ENCODE measurements around the gene MCM9. TPM values are rescaled to one million over a fixed set of nuclear protein-coding genes. Genes with fewer than 3 reads are reported as not detected.

Gene MCM9
- total RNA-seq, 1 experiment from 2014 or later = 6.0 TPM

DNA sequence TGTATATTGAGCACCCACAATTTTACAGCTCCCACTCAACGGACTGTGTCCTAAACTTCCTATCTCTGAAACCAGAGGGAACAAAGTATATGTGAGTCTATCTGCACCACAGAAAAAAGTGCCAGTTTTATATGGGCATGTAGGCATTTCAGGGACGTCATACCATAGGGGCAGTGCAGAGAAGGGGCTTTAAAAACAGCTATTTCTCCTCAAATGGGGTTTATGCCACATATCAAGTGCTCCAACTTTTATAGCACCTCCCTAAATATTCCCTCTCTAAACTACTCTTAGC, 69.9 kb downstream of the MCM9 start:
- DNase-seq (ENCODE audit: low spot score) = no peak

DNA sequence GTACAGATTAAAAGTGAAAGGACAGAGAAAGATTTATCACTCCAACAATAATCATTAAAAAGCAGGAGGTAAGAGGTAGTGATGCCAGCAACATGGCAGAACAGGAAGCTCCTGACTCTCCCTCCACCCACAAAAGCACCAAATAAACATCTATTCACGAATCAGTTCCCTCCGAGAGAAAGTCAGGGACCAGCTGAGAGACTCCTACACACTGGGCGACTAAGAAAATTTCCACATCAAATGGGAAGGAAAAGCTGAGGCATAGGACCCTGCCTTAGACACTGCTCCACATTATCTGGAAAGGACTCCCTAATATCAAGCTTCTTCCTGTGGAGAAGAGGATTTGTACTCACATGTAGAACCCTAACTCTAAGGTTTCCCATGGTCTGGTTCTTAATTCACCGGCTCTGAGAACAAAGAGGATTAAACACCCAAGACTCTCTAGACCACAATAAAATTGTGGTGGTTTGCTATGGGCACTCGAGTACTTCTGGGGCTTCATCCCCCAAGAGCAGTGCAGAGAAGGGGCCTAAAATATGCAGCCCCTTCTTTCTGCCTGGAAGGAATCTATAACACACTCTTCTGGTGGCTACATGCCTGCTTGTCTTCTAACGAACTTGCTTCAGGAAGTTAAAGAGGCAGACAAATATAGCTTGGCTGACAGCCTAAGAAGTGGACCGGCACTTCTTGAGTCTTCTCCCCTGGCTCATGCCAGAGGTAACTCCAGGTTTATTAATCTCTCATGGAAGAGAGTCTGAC, 70.4 kb downstream of the MCM9 start:
- DNase-seq (ENCODE audit: low spot score) = no peak

DNA sequence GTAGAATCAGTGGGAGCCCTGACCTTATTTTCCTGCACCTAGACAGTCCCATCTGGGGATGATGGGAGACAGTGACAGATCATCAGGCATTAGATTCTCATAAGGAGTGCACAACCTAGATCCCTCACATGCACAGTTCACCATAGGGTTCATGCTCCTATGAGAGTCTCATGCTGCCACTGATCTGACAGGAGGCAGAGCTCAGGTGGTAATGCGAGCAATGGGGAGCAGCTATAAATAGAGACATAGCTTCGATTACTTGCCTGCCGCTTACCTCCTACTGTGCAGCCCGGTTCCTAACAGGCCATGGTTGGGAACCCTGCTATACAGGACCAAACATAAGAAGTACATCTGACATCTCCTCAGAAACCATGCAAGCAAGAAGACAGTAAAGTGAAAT, 72.5 kb downstream of the MCM9 start:
- no peak for DNase-seq (ENCODE audit: low spot score)

DNA sequence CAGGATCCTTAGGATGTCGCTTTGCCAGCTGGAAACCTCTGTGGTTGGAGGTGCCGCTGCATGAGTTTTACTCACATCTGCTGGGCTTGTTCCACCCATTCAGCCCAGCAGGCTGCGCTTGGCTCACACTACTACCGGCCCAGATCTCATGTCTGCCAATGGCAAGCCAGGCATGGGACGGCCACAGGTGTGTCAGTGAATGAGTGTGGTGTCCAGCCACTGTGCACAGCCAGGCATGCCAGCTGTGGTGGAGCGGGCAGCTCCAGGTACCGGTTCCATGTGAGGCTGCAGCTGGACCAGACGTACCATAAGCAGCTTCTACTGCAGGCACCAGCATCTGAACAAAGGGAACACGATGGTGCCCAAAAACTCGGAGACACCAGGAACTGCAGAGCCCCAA, 74.1 kb downstream of the MCM9 start:
- no peak for DNase-seq (ENCODE audit: low spot score)

DNA sequence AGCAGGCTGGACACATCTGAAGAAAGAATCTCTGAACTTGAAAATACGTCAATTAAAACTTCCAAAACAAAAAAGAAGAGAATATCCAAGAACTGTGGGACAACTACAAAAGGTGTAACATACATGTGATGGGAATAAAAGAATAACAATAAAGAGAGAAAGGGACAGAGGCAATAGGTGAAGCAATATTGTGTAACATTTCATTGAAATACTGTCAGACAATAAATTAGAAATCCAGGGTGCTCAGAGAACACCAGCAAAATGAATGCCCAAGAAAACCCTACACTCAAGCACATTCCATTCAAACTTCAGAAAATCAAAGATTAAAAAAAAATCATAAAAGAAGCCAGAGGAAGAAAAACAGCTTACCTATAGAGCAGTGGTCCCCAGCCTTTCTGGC, 74.6 kb downstream of the MCM9 start:
- no peak for DNase-seq (ENCODE audit: low spot score)

DNA sequence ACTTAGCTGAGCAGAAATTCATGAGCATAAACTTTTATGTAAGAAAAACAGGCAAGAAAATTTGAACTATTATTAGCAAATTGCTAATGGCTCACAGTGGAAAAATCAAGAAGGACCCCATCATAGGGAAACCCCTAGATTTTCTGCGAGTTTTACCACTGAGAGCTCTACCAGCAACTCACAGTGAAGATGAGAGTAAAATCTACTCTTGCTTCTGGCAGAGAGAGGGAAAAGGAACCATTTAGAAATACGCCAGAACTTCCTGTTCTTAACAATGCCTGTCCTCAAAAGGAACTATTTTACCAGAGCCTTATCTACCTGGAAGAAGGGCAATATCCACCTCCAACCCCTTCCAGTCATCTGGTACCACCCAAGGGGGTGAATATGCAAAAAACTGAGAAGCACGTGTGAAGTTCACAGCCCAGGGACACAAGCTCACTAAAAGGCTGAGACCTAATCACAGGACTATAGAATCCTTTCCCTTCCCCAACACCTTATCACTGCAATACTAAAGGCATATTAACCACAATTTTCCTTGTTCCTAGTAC, 75.4 kb downstream of the MCM9 start:
- no peak for DNase-seq (ENCODE audit: low spot score)

DNA sequence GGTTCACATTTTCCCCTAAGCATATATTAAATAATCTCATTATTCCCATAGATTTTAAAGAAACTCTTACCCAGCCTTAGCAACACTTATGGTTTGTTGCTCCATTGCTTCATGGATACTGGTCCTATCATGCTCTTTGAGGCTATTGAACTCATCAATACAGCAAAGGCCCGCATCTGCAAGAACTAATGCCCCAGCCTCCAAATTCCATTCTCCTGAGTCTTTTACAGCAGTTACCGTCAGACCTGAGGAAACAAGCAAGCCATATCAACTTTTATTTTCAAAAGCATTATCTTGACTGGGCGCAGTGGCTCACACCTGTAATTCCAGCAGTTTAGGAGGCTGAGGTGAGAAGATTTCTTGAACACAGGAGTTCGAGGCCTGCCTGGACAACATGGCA, 78.7 kb downstream of the MCM9 start:
- DNase-seq (ENCODE audit: low spot score) = no peak

DNA sequence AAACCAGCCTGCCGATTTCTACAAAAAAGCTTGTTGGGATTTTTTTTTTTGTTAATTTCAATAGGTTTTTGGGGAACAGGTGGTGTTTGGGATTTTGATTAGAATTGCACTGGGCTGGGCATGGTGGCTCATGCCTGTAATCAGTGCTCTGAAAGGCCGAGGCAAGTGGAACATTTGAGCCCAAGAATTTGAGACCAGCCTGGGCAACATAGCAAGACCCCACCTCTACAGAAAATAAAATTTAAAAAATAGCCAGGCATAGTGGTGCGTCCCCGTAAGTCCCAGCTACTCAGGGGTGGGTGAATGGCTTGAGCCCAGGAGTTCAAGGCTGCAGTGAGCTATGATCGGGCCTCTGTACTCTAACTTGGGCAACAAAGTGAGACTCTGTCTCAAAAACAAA, 81.6 kb downstream of the MCM9 start:
- DNase-seq (ENCODE audit: low spot score) = no peak

DNA sequence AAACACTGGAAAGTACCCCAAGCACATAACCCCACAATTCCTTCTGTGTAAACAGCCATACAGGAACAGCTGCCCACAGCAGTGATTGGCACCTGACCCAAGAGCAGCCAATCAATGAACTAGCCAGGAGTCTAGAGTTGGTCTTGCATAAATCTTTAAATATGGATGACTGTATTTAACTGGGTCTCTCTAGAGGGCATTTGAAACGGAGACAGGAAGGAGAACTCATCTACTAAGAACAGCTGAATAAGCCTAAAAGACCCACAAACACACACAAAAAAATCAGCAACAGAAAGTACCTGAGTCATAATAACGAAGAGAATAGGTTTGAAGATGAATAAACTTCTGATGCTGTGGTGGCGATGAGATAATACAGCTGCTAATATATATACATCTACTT, 90.0 kb downstream of the MCM9 start:
- DNase-seq (ENCODE audit: low spot score) = no peak

DNA sequence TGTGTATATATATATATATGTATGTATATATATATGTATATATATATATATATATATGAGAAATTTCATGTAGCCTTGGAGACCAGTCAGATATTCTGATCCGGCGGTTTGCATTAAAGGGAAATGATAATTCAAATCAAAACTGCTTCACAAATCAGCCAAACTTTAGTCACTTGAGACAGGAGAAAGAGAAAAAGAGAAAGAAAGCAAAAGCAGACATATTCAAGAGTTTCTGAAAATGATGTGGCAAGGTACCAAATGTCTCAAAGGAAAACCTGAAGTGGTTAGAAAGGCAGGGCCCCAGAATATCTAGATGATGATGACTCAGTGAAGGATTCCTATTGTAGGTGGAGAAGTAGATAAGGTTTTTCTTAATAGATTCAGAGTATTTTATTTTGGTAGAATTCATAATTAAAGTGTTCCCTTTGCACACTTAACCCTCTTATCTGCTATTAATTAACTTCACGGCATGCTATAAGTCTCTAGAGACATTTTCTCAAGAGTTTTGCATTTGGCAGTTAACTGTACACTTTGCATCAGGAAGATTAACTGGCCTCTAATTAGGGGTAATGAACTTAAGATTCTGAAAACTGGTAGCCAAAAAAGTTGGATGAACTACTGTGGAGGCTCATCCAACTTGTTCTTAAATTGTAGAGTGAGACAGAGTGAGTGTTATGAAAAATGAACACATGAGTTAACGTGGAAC, 91.1 kb downstream of the MCM9 start:
- DNase-seq (ENCODE audit: low spot score) = no peak

DNA sequence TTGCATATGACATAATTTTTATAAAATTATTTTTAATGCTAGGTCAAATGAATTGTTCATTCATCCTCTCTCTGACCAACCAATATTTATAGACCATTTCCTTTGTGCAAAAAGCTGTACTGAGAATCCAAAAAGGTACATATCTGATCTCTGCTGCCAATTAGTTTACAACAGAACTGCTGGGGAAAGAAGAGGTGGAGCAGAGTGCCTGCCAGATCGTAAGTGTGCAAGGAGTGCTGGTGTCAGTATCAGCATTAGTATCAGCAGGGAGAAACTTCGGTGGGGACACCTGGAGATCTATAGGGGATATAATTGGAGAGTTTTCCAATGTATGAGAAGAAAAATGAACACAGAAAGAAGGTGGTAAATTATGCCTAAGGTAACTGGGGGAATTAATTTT, 104.3 kb downstream of the MCM9 start:
- DNase-seq (ENCODE audit: low spot score) = no peak

DNA sequence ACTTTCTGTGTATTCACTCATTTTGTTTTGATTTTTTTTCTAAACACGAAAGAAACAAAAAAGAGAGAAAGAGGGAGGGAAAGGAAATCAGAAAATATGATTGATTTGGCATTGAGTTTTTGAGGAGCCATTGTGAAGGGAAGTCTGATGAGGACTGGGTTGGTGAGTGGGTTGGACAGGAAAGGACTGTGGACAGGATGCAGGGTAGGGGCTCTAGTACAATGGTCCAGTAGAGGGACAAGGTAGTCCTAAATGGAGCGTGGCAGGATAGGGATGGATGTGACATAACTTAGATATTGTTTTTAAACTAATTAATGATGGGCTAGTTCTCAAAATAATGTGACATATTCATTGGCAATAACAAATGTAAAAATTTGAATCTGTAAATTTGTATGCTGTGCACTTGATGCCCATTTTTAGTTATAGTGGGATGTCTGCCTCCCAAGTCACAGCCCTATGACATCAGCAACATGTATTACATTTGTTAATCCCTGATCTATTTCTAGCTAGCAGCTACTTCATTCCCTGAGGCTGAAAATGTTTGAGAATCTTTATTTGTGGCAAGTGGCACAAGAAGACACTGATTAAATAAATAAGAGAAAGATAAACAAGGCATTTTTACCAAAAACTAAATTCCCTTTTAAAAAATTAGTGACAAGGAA, 105.0 kb downstream of the MCM9 start:
- no peak for DNase-seq (ENCODE audit: low spot score)

DNA sequence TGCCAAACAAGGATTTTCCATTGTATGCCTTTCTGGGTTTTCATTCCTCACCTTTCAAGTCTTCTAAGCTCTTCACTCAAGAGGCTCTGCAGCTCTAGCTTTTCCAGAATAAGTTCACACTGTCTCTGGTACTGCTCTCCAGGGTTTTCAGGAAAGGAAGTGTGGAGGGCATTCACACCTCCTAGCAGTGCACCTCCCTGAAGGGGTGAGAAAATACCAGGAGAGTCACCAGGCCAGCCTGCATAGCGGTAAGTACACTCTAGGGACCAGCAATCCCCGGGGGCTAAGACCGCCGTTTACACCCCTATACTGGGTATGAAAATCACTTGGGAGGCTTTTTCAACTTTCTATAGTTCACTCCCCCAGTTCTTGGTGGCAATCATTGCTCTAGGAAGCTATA, 108.9 kb downstream of the MCM9 start:
- DNase-seq (ENCODE audit: low spot score) = no peak

DNA sequence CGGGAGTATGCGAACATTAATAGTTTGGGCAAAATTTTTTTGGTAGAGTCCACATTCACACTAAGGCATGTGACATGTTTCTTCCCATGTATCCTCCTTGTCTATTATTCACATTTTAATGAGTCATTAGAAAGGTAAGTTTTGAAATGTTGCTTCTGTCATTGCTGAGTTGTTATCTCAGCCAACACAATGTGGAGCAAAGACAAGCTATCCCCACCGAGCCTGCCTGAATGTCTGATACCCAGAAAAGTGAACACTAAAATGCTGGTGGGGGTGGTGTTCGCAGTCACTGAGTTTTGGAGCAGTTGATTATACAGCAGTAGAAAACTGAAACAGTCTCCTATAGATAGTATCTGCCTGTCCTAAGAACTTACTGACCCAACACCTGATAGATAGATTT, 109.3 kb downstream of the MCM9 start:
- no peak for DNase-seq (ENCODE audit: low spot score)

DNA sequence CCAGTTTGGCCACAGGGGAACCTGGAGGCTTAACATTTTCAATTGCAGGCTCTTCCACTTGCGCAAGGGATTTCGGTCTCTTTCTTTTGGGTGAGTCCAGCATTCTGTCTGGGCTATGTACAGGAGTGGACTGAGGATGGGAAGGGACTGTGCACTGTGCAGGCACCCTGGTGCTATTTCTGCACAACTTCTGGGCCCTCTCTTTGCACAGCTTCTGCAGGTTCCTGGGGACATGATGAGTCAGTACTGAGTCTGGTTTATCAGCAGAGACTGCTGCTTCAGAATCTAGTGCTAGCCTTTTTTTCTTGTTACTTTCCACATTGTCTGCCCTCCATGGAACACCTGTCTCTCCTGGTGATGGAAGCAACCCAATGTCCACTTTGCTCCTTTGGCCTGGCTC, 119.5 kb downstream of the MCM9 start:
- no peak for DNase-seq (ENCODE audit: low spot score)

DNA sequence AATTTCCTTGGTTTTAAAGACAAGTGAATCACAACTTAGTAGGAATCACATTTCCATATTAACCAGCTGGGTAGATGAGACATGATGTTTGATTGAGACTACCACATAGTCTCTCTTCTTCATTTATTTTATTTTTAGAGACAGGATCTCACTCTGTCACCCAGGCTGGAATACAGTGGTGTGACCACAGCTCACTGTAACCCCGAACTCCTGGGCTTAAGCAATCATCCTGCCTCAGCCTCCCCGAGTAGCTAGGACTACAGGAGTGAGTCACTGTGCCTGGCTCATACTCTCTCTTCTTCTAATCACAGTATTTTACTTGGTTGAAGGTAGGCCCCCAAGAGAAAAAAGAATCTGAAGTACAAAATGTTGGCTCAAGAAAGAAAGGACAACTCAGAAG, 121.2 kb downstream of the MCM9 start:
- DNase-seq (ENCODE audit: low spot score) = no peak

DNA sequence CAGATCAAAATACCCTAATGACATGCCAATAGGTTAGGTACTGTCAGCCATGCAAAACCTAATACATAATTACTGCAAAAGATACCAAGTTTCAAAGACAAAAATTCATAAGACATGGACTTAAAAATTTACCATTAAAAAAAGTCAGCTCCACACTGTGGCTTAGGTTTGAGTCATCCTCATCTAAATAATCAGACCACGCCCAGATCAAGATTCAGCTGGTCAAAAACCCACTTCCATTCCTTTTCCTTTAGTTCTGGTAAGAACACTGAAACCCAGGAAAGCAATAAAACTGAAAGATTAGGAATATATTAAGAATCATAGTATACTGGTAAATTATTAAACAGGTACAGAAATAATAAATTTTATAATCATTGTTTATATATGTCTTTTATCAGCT, 122.0 kb downstream of the MCM9 start:
- no peak for DNase-seq (ENCODE audit: low spot score)

DNA sequence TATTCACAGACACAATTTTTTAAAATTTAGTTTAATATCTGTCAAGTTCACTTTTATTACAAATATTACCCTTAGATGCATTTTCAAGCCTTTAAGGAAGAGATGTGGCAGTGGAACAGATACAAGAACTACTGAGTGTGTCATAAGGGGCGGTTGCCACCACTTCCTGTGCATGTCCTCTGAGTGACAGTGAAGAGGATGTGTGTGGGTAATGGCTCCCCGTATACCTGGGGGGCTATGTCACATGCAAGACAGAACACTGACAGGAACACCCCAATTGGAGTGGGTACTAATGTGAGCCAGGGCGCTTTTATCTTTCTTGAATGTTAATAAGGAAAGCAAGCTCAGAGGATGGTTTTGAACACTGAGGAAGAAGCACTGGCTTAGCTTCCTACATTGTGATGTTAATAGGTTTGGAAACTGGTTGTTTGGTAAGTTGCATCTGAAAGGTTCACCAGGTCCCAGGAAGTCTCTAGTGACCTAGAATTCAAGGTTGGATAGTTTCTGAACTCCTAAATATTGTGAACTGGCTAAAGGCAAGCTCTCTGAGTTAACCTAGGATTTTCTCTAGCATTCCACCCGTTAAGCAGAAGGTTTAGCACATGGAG, 124.4 kb downstream of the MCM9 start:
- no peak for DNase-seq (ENCODE audit: low spot score)

DNA sequence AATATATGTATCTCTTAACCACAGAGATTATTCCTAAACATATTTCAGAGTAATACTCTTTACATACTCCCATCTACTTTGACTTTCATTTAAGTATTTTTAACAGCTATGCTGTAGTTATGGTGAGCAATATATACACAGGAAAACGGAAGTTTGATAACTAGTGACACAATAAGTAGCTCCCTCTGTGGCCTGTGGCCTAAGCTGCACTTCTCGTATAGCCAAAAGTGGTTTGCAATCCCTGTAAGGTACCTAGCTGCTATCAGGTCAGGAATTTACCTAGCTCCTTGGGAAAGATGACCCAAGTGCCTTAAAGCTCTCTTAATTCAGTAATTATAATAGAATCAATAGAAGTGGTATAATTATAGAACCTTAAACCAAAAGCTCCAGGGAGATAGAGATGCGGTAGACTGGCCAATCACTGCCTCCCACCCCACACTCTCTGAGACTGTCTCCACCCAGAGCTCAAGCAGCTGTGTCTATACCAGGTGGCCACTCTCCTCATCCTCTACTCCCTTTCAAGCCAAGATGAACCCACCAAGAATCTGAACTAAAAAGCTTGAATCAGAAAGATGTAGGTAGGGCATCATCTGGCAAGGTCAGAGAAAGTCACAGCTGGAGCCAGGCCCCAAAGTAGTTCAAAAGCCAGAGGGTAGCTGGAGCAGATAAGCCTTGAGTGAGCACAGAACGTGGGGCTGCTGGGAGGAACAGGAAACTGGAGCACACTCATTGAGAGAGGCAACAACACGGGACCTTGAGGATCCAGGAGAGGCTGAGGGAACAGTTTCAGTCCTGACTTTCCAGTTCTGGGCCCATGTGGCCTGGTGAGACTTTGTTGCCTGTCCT, 125.9 kb downstream of the MCM9 start:
- no peak for DNase-seq (ENCODE audit: low spot score)

DNA sequence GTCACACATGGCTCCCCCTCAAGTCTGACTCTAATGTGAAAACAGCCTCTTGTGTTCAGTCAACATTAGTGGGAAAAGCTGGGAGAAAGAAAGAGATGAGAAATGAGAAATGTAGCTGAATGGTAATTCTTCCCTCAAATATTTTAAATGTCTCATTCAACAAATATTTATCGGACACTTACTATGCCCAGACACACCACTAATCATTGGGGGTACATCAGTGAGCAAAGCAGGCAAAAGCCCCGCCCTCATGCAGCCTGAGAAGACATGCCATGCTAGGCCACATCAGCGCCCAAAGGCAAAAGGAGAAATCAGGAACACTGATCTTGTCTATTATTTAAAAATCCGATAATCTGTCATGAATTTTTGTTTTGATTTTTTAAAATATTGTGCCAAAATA, 130.9 kb downstream of the MCM9 start:
- DNase-seq (ENCODE audit: low spot score) = no peak

DNA sequence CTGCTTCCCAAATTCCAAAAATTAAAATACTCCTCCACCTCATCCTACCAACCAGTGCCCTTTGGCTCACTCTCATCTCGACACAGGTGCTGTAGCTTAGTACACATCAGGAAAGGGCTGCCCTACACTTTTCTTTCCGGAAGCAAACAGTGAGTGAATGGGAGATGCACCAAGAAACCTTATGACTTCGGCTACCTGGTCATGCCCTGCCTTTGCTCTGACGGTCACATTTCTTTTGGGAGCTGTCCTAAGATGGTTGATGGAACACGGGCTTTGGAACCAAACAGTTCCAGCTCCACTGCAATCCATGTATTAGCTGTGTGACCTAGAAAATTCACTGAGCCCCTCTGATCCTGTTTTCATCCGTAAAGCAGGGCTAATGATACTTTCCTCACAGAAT, 133.7 kb downstream of the MCM9 start:
- no peak for DNase-seq (ENCODE audit: low spot score)
